Skin epidermis (tissue), 12 donors: ENCODE results near the gene LSP1.

Experiments used
- H3K27ac ChIP-seq, 21 experiments: fragments of 200-600 bp; sonication (generic) in 11 of 21; one replicate each; pipeline ENCODE4 v1.5.0; 2020; ENCODE audit warnings: mild to moderate bottlenecking in 3 of 21, inconsistent platforms in 2 of 21, moderate library complexity in 2 of 21
- H3K4me3 ChIP-seq, 7 experiments: fragments of 200-600 bp; sonication (generic) in 2 of 7; one replicate each; pipeline ENCODE4 v1.5.0; 2020; ENCODE audit warnings: inconsistent platforms in 2 of 7, mild to moderate bottlenecking in 2 of 7, moderate library complexity in 1 of 7

Gene LSP1

GRCh38 chr11:1920909-1921573 lies 68.2 kb downstream of the LSP1 start:
- Histone ChIP-seq H3K4me3 (no peak overlapping the region), H3K27ac (peak overlapping the region in 8 of 21 experiments; percentile 13 to 69 (median 44))

GRCh38 chr11:1921574-1922141 lies 68.8 kb downstream of the LSP1 start:
- peak overlapping the region in 6 of 21 experiments; percentile 13 to 69 (median 42) for H3K27ac ChIP-seq
- H3K4me3 ChIP-seq: no peak overlapping the region

GRCh38 chr11:1922481-1923081 lies 69.7 kb downstream of the LSP1 start:
- H3K27ac ChIP-seq: peak overlapping the region in 3 of 21 experiments; percentile 13 to 26 (median 26)
- H3K4me3 ChIP-seq: no peak overlapping the region

- H3K27ac ChIP-seq: no peak overlapping the region
Observed at GRCh38 chr11:1923201-1923956, 70.5 kb downstream of the LSP1 start.

GRCh38 chr11:1924181-1924580 lies 71.3 kb downstream of the LSP1 start:
- Histone ChIP-seq H3K27ac (peak overlapping the region in 1 of 21 experiments; percentile 12), H3K4me3 (no peak overlapping the region)

More at GRCh38 chr11:1923201-1923956, 70.5 kb downstream of the LSP1 start:
- H3K4me3 ChIP-seq: no peak overlapping the region

GRCh38 chr11:1924646-1925372 lies 71.9 kb downstream of the LSP1 start:
- Histone ChIP-seq H3K4me3 (no peak overlapping the region), H3K27ac (peak overlapping the region in 1 of 21 experiments; percentile 12)

GRCh38 chr11:1925373-1926155 lies 72.7 kb downstream of the LSP1 start:
- no peak overlapping the region for H3K4me3 ChIP-seq
- no peak overlapping the region for H3K27ac ChIP-seq

GRCh38 chr11:1926156-1927025 lies 73.5 kb downstream of the LSP1 start:
- no peak overlapping the region for H3K27ac ChIP-seq
- H3K4me3 ChIP-seq: no peak overlapping the region

GRCh38 chr11:1927026-1927847 lies 74.4 kb downstream of the LSP1 start:
- no peak overlapping the region for H3K4me3 ChIP-seq
- no peak overlapping the region for H3K27ac ChIP-seq

GRCh38 chr11:1927848-1928469 lies 75.1 kb downstream of the LSP1 start:
- no peak overlapping the region for H3K4me3 ChIP-seq
- no peak overlapping the region for H3K27ac ChIP-seq

GRCh38 chr11:1928470-1928890 lies 75.6 kb downstream of the LSP1 start:
- H3K27ac ChIP-seq: no peak overlapping the region
- H3K4me3 ChIP-seq: no peak overlapping the region

GRCh38 chr11:1928891-1929541 lies 76.1 kb downstream of the LSP1 start:
- H3K4me3 ChIP-seq: no peak overlapping the region
- H3K27ac ChIP-seq: no peak overlapping the region

GRCh38 chr11:1929621-1930461 lies 77.0 kb downstream of the LSP1 start:
- no peak overlapping the region for H3K4me3 ChIP-seq
- no peak overlapping the region for H3K27ac ChIP-seq

- Histone ChIP-seq H3K27ac (no peak overlapping the region), H3K4me3 (no peak overlapping the region)
Observed at GRCh38 chr11:1930462-1930830, 77.6 kb downstream of the LSP1 start.

GRCh38 chr11:1931341-1932104 lies 78.6 kb downstream of the LSP1 start:
- Histone ChIP-seq H3K27ac (peak overlapping the region in 3 of 21 experiments; percentile 11 to 46 (median 31)), H3K4me3 (no peak overlapping the region)
